GM13977 (cell line): ENCODE data around the gene C2orf68.
"Not testable (repeated sequence)": the region's sequence is repeated elsewhere in the genome, so short reads cannot be mapped to it uniquely, and the experiment has no call there.

ENCODE experiments used
- DNase-seq: peaks from one replicate; pipeline ENCODE4 v3.0.0; 2012; ENCODE audit warnings: low spot score
- CTCF ChIP-seq: IDR thresholded peaks from 2 replicates; pipeline ENCODE4 v1.5.1; 2012; ENCODE audit warnings: mild to moderate bottlenecking, control low read depth; ENCODE audit not compliant: insufficient read depth; ENCODE audit errors: extremely low read depth, missing control alignments
- in situ Hi-C: fragments of 300-500 bp; cut with MboI; formaldehyde crosslinking; loops from one replicate; pipeline ENCODE4 v1.12.0; 2022; ENCODE audit warnings: low sequenced_read_pairs, low pct_unique_long_range_greater_than_20kb, mixed read lengths, inconsistent platforms; ENCODE audit not compliant: unreplicated experiment

Gene C2orf68

DNA sequence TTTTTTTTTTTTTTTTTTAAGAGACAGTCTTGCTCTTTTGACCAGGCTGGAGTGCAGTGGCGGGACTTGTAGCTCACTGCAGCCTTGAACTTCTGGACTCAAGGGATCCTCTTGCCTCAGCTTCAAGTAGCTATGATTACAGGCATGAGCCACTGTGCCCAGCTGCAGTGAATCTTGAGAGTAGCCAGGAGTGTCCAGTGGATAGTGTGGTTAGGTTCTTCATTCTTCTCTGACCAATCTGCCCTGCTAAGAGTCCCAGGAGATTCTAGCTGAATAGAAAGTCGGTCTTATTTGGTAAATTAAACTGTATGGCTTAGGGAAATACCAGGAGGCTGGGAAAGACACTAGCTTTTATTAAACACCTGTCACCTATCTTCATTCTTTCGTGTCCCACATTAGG lies 19.4 kb upstream of the C2orf68 start:
- TF ChIP-seq CTCF, result no peak
- in situ Hi-C loops, result no loop called here

GRCh38 chr2:85628658-85629057 lies 16.8 kb upstream of the C2orf68 start:
- DNase-seq, result peak; percentile 52
- in situ Hi-C loops, result no loop called here
- TF ChIP-seq CTCF, result no peak

More for the DNA sequence above, 19.4 kb upstream of the C2orf68 start:
- no peak for DNase-seq

DNA sequence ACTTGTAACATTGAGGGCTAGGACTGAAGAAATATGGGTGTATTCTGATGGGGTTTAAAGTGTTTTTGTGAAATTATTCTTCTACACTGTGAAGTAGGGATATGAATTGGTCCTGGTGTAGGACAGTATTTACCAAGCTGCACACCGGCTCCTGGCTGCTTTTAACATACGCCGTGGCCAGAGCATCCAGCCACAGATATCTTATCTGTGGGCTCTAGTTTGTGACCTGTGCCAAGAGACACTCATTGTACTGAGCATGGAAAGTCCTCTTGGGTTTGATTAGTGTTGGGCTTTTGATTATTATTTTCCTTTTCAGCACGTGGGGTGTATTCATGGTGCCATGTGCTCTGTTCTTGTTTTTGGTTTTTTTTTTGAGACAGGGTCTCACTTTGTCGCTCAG lies 12.1 kb upstream of the C2orf68 start:
- no peak for TF ChIP-seq CTCF
- in situ Hi-C loops, result no loop called here
- no peak for DNase-seq

DNA sequence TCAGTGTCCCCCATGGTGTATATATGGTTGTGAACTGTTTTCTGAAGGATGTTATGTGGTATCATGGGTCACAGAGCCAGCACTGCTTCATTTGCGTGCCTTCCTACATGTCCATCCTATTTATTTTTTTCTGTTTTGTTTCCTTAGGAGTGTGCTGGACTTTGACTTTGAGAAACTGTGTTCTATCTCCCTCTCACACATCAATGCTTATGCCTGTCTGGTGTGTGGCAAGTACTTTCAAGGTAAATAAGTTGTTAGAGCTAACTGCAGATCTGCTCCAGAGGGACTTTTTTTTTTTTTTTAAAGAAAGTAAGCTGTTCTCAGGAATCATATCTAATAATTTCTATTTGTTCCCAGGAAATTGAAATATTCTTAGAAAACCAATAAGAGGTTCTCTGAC lies 9.5 kb upstream of the C2orf68 start:
- DNase-seq, result no peak
- TF ChIP-seq CTCF, result no peak
- in situ Hi-C loops, result no loop called here

- in situ Hi-C loops, result no loop called here
- no peak for TF ChIP-seq CTCF
- DNase-seq, result no peak
Measured at GRCh38 chr2:85619617-85620016, 7.8 kb upstream of the C2orf68 start.

DNA sequence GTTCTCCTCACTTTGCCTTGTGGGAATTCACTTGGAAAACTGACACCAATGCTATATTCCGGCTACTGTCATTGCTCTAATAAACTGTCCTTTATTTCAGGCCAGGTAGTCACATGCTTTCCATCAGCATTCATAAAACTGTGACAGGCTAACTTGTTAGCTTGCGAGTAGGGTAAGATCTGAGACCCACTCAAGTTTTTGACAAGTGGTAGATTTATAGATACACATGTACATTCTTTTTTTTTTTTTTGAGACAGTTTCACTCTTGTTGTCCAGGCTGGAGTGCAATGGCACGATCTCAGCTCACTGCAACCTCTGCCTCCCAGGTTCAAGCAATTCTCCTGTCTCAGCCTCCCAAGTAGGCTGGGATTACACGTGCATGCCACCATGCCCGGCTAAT lies 5.9 kb upstream of the C2orf68 start:
- in situ Hi-C loops, DNase-seq: not testable (repeated sequence)

GRCh38 chr2:85615413-85615728 lies 3.5 kb upstream of the C2orf68 start:
- TF ChIP-seq CTCF, result no peak
- in situ Hi-C loops, result no loop called here

GRCh38 chr2:85614757-85615156 lies 2.9 kb upstream of the C2orf68 start:
- DNase-seq, in situ Hi-C loops: not testable (repeated sequence)

More at GRCh38 chr2:85615413-85615728, 3.5 kb upstream of the C2orf68 start:
- DNase-seq, result no peak
